OCI-LY1 (cell line): Measurements from ENCODE around the gene BRIP1.

Experiments
- CTCF ChIP-seq: fragments of 200-600 bp; sonication (generic), shearing (Covaris generic); IDR thresholded peaks from 2 replicates; pipeline ENCODE4 v1.5.1; 2017; ENCODE audit warnings: mild to moderate bottlenecking, antibody characterized with exemption, low read length, moderate library complexity, mixed read lengths
- EZH2 ChIP-seq: fragments of 200-600 bp; sonication (generic), shearing (Covaris generic); IDR thresholded peaks from 2 replicates; pipeline ENCODE4 v1.8.0; 2017; ENCODE audit warnings: borderline replicate concordance, mixed run types, mild to moderate bottlenecking, antibody characterized with exemption, low read length, moderate library complexity, mixed read lengths

- no peak for TF ChIP-seq CTCF
- no peak for TF ChIP-seq EZH2
These were observed 206.6 kb downstream of the BRIP1 start for GRCh38 chr17:61656721-61657217.
